K562 (cell line): ENCODE measurements around the gene ACAP2. TPM values are rescaled to one million over a fixed set of nuclear protein-coding genes. Genes with fewer than 3 reads are reported as not detected.

Experiments used
- ATAC-seq: fragments of 200-7000 bp; cut with Tn5 transposase; 3 replicates; pipeline ENCODE4 v1.9.1; 2020; ENCODE audit warnings: moderate library complexity
- BruUV-seq: library from RNA; stranded (reverse); fragments of 400-500 nt; replicated peaks from 2 replicates; lab custom pipeline; 2021; lab: Mats Ljungman, UMichigan
- CTCF ChIA-PET: fragments of 300-600 bp; formaldehyde crosslinking; extraction: SDS; loops from one replicate; lab custom pipeline; 2021; ENCODE audit warnings: low intra/inter-chr PET ratio; lab: Yijun Ruan, JAX
- POLR2A ChIA-PET: fragments of 300-600, 350-650 bp; sonication (Branson Sonifier 250); formaldehyde crosslinking; extraction: SDS; loops from one replicate; lab custom pipeline; 2021; ENCODE audit warnings: antibody characterized with exemption, inconsistent platforms; lab: Yijun Ruan, JAX
- DNase-seq, 4 experiments: peaks; one replicate each; pipeline versions ENCODE4 v3.0.0 to v3.0.0-alpha.2; 2011 to 2018; ENCODE audit warnings: low spot score in 3 of 4, mixed read lengths in 3 of 4; ENCODE audit errors: extremely low read depth in 1 of 4
- FAIRE-seq: peaks from 2 replicates; lab custom pipeline; 2011; peaks lifted over from hg19 to GRCh38; lab: Jason Lieb, UNC
- H2AFZ ChIP-seq: 2 replicates; pipeline ENCODE4 v1.6.0; 2011; ENCODE audit warnings: low read depth, low read length, control low read depth, inconsistent platforms
- H3K27ac ChIP-seq: fragments of 200-600 bp; 3 replicates; pipeline ENCODE4 v1.8.0; 2011; ENCODE audit warnings: low read depth, mild to moderate bottlenecking, control low read depth, inconsistent platforms, low read length, moderate library complexity, mixed read lengths; ENCODE audit errors: extremely low read depth
- H3K27me3 ChIP-seq, 2 experiments: fragments of 300-600 bp in 1 of 2; 2 replicates in 1 of 2; 3 replicates in 1 of 2; pipeline versions ENCODE4 v1.6.0 to v1.8.0; 2011; ENCODE audit warnings: inconsistent platforms in 2 of 2, low read length in 2 of 2, mild to moderate bottlenecking in 1 of 2, mixed read lengths in 1 of 2, moderate library complexity in 1 of 2; ENCODE audit not compliant: control insufficient read depth in 2 of 2, insufficient read depth in 2 of 2
- H3K36me3 ChIP-seq: fragments of 300-600 bp; 3 replicates; pipeline ENCODE4 v1.8.0; 2011; ENCODE audit warnings: mild to moderate bottlenecking, low read length, inconsistent platforms; ENCODE audit not compliant: control insufficient read depth, insufficient read depth
- H3K4me1 ChIP-seq, 2 experiments: fragments of 200-600 bp in 1 of 2; replicated peaks in 1 of 2; 2 replicates in 1 of 2; 3 replicates in 1 of 2; pipeline versions ENCODE4 v1.5.1 to v1.8.0; 2011; ENCODE audit warnings: inconsistent platforms in 2 of 2, low read length in 2 of 2, mild to moderate bottlenecking in 1 of 2, mixed read lengths in 1 of 2, moderate library complexity in 1 of 2; ENCODE audit not compliant: control insufficient read depth in 2 of 2, insufficient read depth in 2 of 2
- H3K4me2 ChIP-seq: 2 replicates; pipeline ENCODE4 v1.6.1; 2011; ENCODE audit warnings: low read length, control low read depth, inconsistent platforms, mixed read lengths; ENCODE audit not compliant: insufficient read depth
- H3K4me3 ChIP-seq: fragments of 200-600 bp; sonication (generic), shearing (Covaris generic); 2 replicates; pipeline ENCODE4 v1.5.1; 2016; ENCODE audit warnings: control low read depth, inconsistent platforms
- H3K79me2 ChIP-seq: fragments of 200-600 bp; 3 replicates; pipeline ENCODE4 v1.8.0; 2011; ENCODE audit warnings: low read length, inconsistent platforms; ENCODE audit not compliant: control insufficient read depth, insufficient read depth
- H3K9ac ChIP-seq, 2 experiments: 2 replicates each; pipeline versions ENCODE4 v1.6.0 to v1.6.1; 2011; ENCODE audit warnings: low read depth in 2 of 2, low read length in 2 of 2, control low read depth in 1 of 2, inconsistent platforms in 1 of 2, mild to moderate bottlenecking in 1 of 2, mixed read lengths in 1 of 2; ENCODE audit not compliant: insufficient read depth in 1 of 2
- H3K9me1 ChIP-seq: one replicate; pipeline ENCODE4 v1.6.0; 2011; ENCODE audit warnings: inconsistent platforms, mild to moderate bottlenecking, low read length, moderate library complexity; ENCODE audit not compliant: control insufficient read depth, insufficient read depth
- H3K9me3 ChIP-seq: replicated peaks from 2 replicates; pipeline ENCODE4 v1.5.1; 2011; ENCODE audit warnings: low read depth, low read length, inconsistent platforms; ENCODE audit not compliant: control insufficient read depth, insufficient read depth
- H4K20me1 ChIP-seq: replicated peaks from 2 replicates; pipeline ENCODE4 v1.6.1; 2011; ENCODE audit warnings: low read length, inconsistent platforms, mixed read lengths; ENCODE audit not compliant: control insufficient read depth, insufficient read depth
- CREB5 ChIP-seq: fragments of 250-450 bp; sonication (Bioruptor Pico); IDR thresholded peaks from 2 replicates; pipeline ENCODE4 v1.5.0; 2020; ENCODE audit warnings: mild to moderate bottlenecking
- MCM5 ChIP-seq: fragments of 450-650 bp; IDR thresholded peaks from 2 replicates; pipeline ENCODE4 v1.6.1; 2016; ENCODE audit warnings: low read depth
- NELFE ChIP-seq: IDR thresholded peaks from 2 replicates; pipeline ENCODE4 v1.6.1; 2011; ENCODE audit warnings: mild to moderate bottlenecking; ENCODE audit not compliant: insufficient read depth, insufficient read length
- PTBP1 ChIP-seq: fragments of 200-400 bp; formaldehyde crosslinking; IDR thresholded peaks from 2 replicates; pipeline ENCODE4 v1.6.1; 2017; ENCODE audit warnings: low read depth, low read length
- SRSF7 ChIP-seq: fragments of 200-400 bp; formaldehyde crosslinking; optimal IDR thresholded peaks from 2 replicates; pipeline ENCODE3; 2017; ENCODE audit warnings: mild to moderate bottlenecking, low read depth, low read length
- SRSF9 ChIP-seq: fragments of 200-400 bp; formaldehyde crosslinking; IDR thresholded peaks from 2 replicates; pipeline ENCODE4 v1.6.1; 2017; ENCODE audit warnings: low read depth, low read length, borderline replicate concordance
- TAF7 ChIP-seq: fragments of 450-650 bp; IDR thresholded peaks from 2 replicates; pipeline ENCODE4 v1.6.1; 2016; ENCODE audit warnings: missing genetic modification characterization, missing compliant biosample characterization
- WGBS: fragments of 100-300 bp; shearing (Covaris generic); methylation state at CpG from one replicate; pipeline ENCODE4 v1.1.6; 2016; ENCODE audit warnings: low coverage, mixed read lengths; ENCODE audit not compliant: insufficient coverage; ENCODE audit errors: missing lambda C conversion rate; 5-methylcytosine and 5-hydroxymethylcytosine counted together
- in situ Hi-C: fragments of 300-500 bp; cut with MboI; formaldehyde crosslinking; loops from 4 replicates; pipeline ENCODE4 v1.15.0; 2018; ENCODE audit warnings: inconsistent platforms, mixed read lengths
- intact Hi-C: fragments of 100-400 bp; cut with micrococcal nuclease; formaldehyde crosslinking; loops from 2 replicates; pipeline ENCODE4 v1.14.2; 2022
- polyA plus RNA-seq, 8 experiments: library from polyadenylated mRNA; depleted of rRNA in 4 of 8; stranded (reverse) in 5 of 8; unstranded in 3 of 8; fragments of >200 nt; fragmentation: Nextera tagmentation in 2 of 8; fragmentation: Illumina TruSeq in 1 of 8; extraction: Ambion mirVana in 2 of 8; extraction: Trizol in 1 of 8; gene quantifications; 2 replicates each; pipeline versions ENCODE4 v1.2.1 to v1.2.3, GENCODE V29; 2011 to 2014; ENCODE audit warnings: inconsistent platforms in 1 of 8, missing spikeins in 1 of 8
- total RNA-seq, 7 experiments: library from RNA; depleted of rRNA in 6 of 7; stranded (reverse); fragments of >200 nt in 6 of 7; fragmentation: Illumina TruSeq in 2 of 7; extraction: Trizol in 2 of 7; gene quantifications; 2 replicates each; pipeline versions ENCODE4 v1.2.1 to v1.2.3, GENCODE V29; 2011 to 2021; ENCODE audit warnings: low replicate concordance in 1 of 7

ACAP2 gene
- total and polyA plus RNA-seq, 9 of the 15 experiments (the other 6 are each of a cell fraction or from before 2014, with no cell fraction given) = 10.6 to 52.7 (median 34.4) TPM

- no peaks in the 10 kb centered on the region for H3K27me3 ChIP-seq
- peaks cover 78% of the 10 kb centered on the region for H3K79me2 ChIP-seq
- peaks cover 5% of the 10 kb centered on the region for H4K20me1 ChIP-seq
- no peak overlapping the region for H3K4me2 ChIP-seq
- H3K9me3 ChIP-seq = no peaks in the 10 kb centered on the region
- no peaks in the 10 kb centered on the region for H3K36me3 ChIP-seq
- intact Hi-C loops = no loop called here
- H3K9me1 ChIP-seq = no peaks in the 10 kb centered on the region
- CTCF ChIA-PET = no interaction called here
- H3K9ac ChIP-seq = no peak overlapping the region
- TF ChIP-seq MCM5 (no peak), TAF7 (tag) (no peak), CREB5 (no peak), SRSF7 (no peak)
- TF ChIP-seq, all 486 proteins: peak for 0
- no peak for FAIRE-seq
- Histone ChIP-seq H2AFZ (no peak overlapping the region), H3K4me1 (peaks cover 0 to 5% of the 10 kb centered on the region in 2 experiments; a peak in 1 of 5 replicates), H3K4me3 (no peak overlapping the region), H3K27ac (no peak overlapping the region)
- POLR2A ChIA-PET = interaction anchor here (0.7 kb wide), 1 partner anchor 11 kb away, joined by 3 read pairs; no protein-coding TSS in a partner anchor
- ATAC-seq = no peak; the same call in 2 of the 3 replicates
- in situ Hi-C loops = no loop called here
- BruUV-seq = no TSS peak
- DNase-seq = no peak
- WGBS = 69% methylated on average over 4 of the region's 4 CpGs
These were observed 39.6 kb downstream of the ACAP2 start for GRCh38 chr3:195403244-195403643.

- Histone ChIP-seq H3K4me3 (no peak overlapping the region), H3K4me1 (peaks cover 0 to 8% of the 10 kb centered on the region in 2 experiments; a peak in 1 of 5 replicates), H3K79me2 (peaks cover 77% of the 10 kb centered on the region), H3K4me2 (no peak overlapping the region), H3K27ac (no peak overlapping the region), H3K9me1 (no peaks in the 10 kb centered on the region), H3K9ac (no peak overlapping the region), H3K36me3 (no peaks in the 10 kb centered on the region), H4K20me1 (peaks cover 5% of the 10 kb centered on the region), H3K9me3 (no peaks in the 10 kb centered on the region), H2AFZ (no peak overlapping the region), H3K27me3 (no peaks in the 10 kb centered on the region)
- CTCF ChIA-PET = no interaction called here
- POLR2A ChIA-PET = interaction anchor here (0.7 to 1.0 kb wide), 2 partner anchors 10 to 58 kb away, joined by 3 read pairs; no protein-coding TSS in a partner anchor
- WGBS = 82% methylated on average over 5 of the region's 5 CpGs
- BruUV-seq = no TSS peak
- FAIRE-seq = no peak
- intact Hi-C loops = no loop called here
- no peak for DNase-seq
- no peak for ATAC-seq
- TF ChIP-seq SRSF9 (no peak), NELFE (no peak), PTBP1 (no peak)
- in situ Hi-C loops = no loop called here
These were observed 40.9 kb downstream of the ACAP2 start for GRCh38 chr3:195401943-195402342.
